Activated CD4-positive, CD25-positive, alpha-beta regulatory T cell treated with anti-CD3 and anti-CD28 coated beads, Interleukin-2, amount 50 U/mL, for 24 hours (primary cell): ENCODE measurements around the gene CES2.
"Not testable (repeated sequence)": the region's sequence is repeated elsewhere in the genome, so short reads cannot be mapped to it uniquely, and the experiment has no call there.

Experiments
- ATAC-seq, 2 donors: fragments of 150-1000 bp; cut with Tn5 transposase; one replicate each; pipeline ENCODE4 v1.10.0; 2021; ENCODE audit warnings: mild to moderate bottlenecking in 1 of 2, moderate library complexity in 1 of 2

The CES2 gene

GRCh38 chr16:66991545-66992077, 56.3 kb downstream of the CES2 start:
- ATAC-seq: no peak

- not testable (repeated sequence) for ATAC-seq
Observed at GRCh38 chr16:66993558-66993957, 58.2 kb downstream of the CES2 start.
